Measurements from ENCODE around the gene S100A11. TPM values are rescaled to one million over a fixed set of nuclear protein-coding genes. Genes with fewer than 3 reads are reported as not detected.

The S100A11 gene
- total RNA-seq, 1 donor from 2014 or later, result 947 TPM

DNA sequence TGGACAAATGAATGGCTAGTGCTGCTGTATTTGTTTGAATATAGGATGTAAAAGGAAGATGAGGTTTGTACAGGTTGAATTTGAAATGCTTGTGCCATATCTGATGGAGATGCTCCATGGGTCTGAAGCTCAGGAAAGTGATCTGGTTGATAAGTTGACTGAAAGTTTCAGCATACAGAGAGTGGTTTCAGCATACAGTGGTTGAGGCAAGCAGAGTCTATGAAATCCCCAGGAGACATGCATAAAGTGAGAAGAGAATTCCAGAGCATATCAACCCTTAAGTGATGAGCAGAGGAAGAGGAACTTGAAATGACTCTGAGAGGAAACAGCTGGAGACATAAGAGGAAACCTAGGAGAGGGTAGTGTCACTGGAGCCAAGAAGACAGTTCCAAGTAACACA lies 30.3 kb upstream of the S100A11 start:
- DNase-seq (ENCODE audit: low read depth), result no peak
- no peak overlapping the region for H3K4me3 ChIP-seq (ENCODE audit: low read depth, low read length)
- TF ChIP-seq, protein P1, sequence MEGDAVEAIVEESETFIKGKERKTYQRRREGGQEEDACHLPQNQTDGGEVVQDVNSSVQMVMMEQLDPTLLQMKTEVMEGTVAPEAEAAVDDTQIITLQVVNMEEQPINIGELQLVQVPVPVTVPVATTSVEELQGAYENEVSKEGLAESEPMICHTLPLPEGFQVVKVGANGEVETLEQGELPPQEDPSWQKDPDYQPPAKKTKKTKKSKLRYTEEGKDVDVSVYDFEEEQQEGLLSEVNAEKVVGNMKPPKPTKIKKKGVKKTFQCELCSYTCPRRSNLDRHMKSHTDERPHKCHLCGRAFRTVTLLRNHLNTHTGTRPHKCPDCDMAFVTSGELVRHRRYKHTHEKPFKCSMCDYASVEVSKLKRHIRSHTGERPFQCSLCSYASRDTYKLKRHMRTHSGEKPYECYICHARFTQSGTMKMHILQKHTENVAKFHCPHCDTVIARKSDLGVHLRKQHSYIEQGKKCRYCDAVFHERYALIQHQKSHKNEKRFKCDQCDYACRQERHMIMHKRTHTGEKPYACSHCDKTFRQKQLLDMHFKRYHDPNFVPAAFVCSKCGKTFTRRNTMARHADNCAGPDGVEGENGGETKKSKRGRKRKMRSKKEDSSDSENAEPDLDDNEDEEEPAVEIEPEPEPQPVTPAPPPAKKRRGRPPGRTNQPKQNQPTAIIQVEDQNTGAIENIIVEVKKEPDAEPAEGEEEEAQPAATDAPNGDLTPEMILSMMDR (conservative IDR thresholded peaks at IDR 0.05; ENCODE audit: low read depth, low read length), result no peak

DNA sequence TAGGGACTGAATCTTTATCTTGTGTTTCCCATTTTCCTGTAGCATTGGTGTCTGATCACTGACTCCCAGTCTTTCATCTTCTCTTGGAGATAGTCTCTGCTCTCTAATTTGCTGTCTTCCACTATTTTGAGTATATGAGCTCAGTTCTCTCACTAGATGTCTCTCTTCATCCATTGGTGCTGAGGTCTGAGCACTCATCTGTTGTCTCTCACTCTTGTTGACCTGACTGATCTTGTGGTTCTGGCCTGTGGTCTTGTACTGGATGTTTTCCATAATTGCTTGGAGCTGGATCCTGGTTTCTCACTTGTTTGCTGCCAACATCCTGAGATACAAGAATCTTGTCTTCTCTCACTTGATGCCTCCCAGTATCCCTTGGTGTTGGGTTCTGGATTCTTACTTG lies 25.1 kb upstream of the S100A11 start:
- no peak for DNase-seq (ENCODE audit: low read depth)
- TF ChIP-seq, protein P1 (conservative IDR thresholded peaks at IDR 0.05; ENCODE audit: low read depth, low read length), result no peak
- H3K4me3 ChIP-seq (ENCODE audit: low read depth, low read length), result no peak overlapping the region

DNA sequence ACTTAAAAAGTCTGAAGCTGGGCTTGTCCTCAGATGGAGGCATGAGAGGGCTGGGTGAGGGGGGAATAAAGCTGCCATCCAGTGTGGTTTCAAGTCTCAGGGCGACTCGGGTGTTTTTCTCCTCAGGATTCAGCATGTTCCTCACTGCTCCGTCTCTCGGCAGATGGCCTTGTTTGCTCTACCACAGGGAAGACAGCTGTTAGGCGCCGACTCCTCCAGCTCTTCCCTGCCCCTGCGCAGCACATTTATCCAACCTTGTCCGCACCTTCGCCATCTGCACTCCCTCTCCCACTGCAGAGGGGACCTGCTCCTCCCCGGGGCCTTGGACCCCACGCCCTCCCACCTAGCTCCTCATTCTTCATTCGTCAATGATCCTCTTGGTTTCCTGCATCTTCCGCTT lies 16.6 kb upstream of the S100A11 start:
- no peak for DNase-seq (ENCODE audit: low read depth)
- TF ChIP-seq, protein P1 (conservative IDR thresholded peaks at IDR 0.05; ENCODE audit: low read depth, low read length), result no peak
- no peak overlapping the region for H3K4me3 ChIP-seq (ENCODE audit: low read depth, low read length)

DNA sequence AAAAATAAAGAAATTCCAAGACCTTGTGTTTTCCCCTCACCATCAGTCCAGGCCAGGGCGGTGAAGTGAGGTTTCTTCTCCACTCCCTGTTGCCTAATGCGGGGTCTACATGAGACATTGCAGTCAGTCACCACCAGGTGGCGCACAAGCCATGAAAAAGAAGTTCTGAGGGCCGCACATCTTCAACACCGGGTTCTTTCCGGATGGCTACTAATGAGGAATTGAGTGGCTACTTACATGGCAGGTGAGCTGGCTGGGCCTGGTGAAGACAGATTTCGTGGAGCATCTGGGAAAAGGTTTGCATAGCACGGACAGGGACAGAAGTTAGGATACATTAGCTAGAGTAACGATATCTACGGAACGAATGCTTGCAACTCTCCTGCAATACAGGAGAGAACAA lies 15.8 kb upstream of the S100A11 start:
- no peak overlapping the region for H3K4me3 ChIP-seq (ENCODE audit: low read depth, low read length)
- DNase-seq (ENCODE audit: low read depth), result peak; percentile 53
- TF ChIP-seq, protein P1 (conservative IDR thresholded peaks at IDR 0.05; ENCODE audit: low read depth, low read length), result peak; percentile 87

DNA sequence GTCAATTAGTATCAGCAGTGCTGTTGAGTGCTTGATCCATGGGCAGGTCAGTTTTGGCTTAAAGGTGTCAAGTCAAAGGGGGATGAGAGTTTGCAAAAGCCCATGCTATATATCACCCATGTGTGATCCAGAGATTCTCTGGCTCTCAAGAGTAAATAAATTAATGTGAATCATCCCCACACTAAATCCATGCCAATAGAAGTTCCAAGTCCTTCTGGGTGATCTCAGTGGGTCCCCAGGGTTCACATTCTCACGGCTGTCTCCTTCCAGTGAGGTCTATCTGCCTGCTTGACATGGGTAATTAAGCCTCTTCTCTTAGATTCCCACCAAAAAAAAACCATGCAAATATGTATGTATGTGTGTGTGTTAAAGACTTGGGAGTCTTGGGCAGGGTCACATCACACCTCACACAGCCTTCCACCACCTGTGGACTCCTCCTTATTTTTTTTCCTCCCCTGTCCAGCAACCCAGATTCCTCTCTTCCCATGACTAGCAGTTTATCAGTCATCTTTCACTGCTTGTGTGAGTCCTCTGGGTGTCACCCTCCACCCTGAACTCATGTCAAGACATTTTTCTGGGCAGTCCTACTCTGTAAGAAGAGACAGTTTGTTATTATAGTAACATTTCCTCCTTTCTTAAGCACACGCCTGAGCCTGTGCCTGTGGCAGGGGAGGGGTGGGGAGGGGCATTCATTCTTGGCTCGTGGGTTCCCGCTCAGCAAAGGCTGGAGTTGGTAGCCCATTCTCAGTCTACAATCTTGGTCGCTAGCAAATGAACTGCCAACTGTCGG lies 14.3 kb upstream of the S100A11 start:
- no peak overlapping the region for H3K4me3 ChIP-seq (ENCODE audit: low read depth, low read length)
- TF ChIP-seq, protein P1 (conservative IDR thresholded peaks at IDR 0.05; ENCODE audit: low read depth, low read length), result no peak
- DNase-seq (ENCODE audit: low read depth), result no peak

DNA sequence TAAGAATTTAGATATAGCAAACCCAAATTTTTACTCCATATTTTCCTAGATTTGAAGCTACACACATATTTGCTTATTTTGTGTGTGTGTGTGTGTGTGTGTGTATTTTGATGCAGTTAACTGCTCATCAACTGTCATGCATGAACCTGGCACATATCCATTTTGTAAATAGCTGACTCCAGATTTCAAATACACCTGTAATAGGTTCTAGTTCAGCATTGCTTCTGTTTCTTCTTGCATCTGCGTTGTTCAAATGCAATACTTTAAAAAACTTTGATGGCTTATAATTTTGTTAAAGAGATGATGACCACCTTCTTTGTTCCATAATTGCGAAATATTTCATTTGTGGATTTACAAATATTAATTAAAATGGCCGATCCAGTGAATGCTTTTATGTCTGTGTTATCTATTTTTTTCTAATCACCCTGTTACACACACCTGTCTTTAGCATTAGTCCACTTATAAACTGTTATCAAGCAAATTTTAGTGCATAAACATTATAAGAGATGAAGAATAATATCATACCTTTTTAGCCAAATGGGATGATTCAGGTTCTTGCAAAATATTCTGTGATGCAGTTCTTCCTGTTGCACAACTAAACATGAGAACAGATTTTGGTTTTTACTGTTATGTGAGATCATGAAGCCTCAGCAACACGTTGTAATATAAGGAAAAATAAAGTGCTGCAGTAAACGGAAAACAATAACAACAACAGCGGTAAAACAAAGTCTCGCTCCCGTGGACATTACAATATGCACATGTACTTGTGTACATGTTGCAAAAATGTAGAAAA lies 12.7 kb upstream of the S100A11 start:
- no peak overlapping the region for H3K4me3 ChIP-seq (ENCODE audit: low read depth, low read length)
- TF ChIP-seq, protein P1 (conservative IDR thresholded peaks at IDR 0.05; ENCODE audit: low read depth, low read length), result no peak
- no peak for DNase-seq (ENCODE audit: low read depth)
